Activated CD8-positive, alpha-beta T cell treated with anti-CD3 and anti-CD28 coated beads, Interleukin-2, amount 10 ng/mL, durations not matched to agents 7 days and 5 days (primary cell): ENCODE results near the gene PPIF. TPM values are rescaled to one million over a fixed set of nuclear protein-coding genes. Genes with fewer than 3 reads are reported as not detected.

Experiments
- ATAC-seq: fragments of 150-1000 bp; cut with Tn5 transposase; one replicate; pipeline ENCODE4 v1.10.0; 2021; ENCODE audit warnings: moderate library complexity
- CTCF ChIA-PET: fragments of 350-600 bp; sonication (Branson Sonifier 250); formaldehyde crosslinking; loops from one replicate; lab custom pipeline; 2021; ENCODE audit warnings: antibody characterized with exemption; lab: Charles Lee
- POLR2A ChIA-PET: fragments of 350-600 bp; sonication (Branson Sonifier 250); formaldehyde crosslinking; loops from one replicate; lab custom pipeline; 2021; ENCODE audit warnings: antibody characterized with exemption; lab: Charles Lee
- DNase-seq: peaks from one replicate; pipeline ENCODE4 v3.0.0-alpha.2; 2020
- H3K27ac Mint-ChIP-seq: one replicate; pipeline ENCODE4 v1.8.0; 2021; ENCODE audit warnings: mild to moderate bottlenecking, mixed read lengths
- H3K27me3 Mint-ChIP-seq: one replicate; pipeline ENCODE4 v1.8.0; 2021; ENCODE audit warnings: low read depth, mixed read lengths
- H3K36me3 Mint-ChIP-seq: one replicate; pipeline ENCODE4 v1.8.0; 2021; ENCODE audit warnings: low read depth, mixed read lengths
- H3K4me1 Mint-ChIP-seq: one replicate; pipeline ENCODE4 v1.8.0; 2021; ENCODE audit warnings: low read depth, mixed read lengths
- H3K4me3 Mint-ChIP-seq: one replicate; pipeline ENCODE4 v1.8.0; 2021; ENCODE audit warnings: mild to moderate bottlenecking, mixed read lengths
- H3K9me3 Mint-ChIP-seq: one replicate; pipeline ENCODE4 v1.8.0; 2022; ENCODE audit warnings: mixed read lengths; ENCODE audit not compliant: insufficient read depth
- total RNA-seq, 2 experiments: library from RNA; stranded (reverse); gene quantifications; one replicate each; pipeline ENCODE4 v1.2.3, GENCODE V29; 2021

Gene PPIF
- total RNA-seq, 2 experiments from 2014 or later = 74.7 to 77.7 TPM

GRCh38 chr10:79351332-79351731 is 4.1 kb downstream of the PPIF start:
- peaks cover 81% of the 10 kb centered on the region for H3K4me1 Mint-ChIP-seq
- ATAC-seq (no peak), DNase-seq (no peak)
- ChIA-PET POLR2A (interaction anchor here (1.0 to 13.3 kb wide), 3 partner anchors 14 to 107 kb away, joined by 3 to 162 read pairs (median 3); no protein-coding TSS in a partner anchor), CTCF (no interaction called here)
- no peaks in the 10 kb centered on the region for H3K9me3 Mint-ChIP-seq
- no peak overlapping the region for H3K27ac Mint-ChIP-seq
- no peaks in the 10 kb centered on the region for H3K27me3 Mint-ChIP-seq
- peaks cover 76% of the 10 kb centered on the region for H3K36me3 Mint-ChIP-seq
- H3K4me3 Mint-ChIP-seq = no peak overlapping the region

GRCh38 chr10:79352035-79352877 is 5.0 kb downstream of the PPIF start:
- no peak overlapping the region for H3K4me3 Mint-ChIP-seq
- peaks cover 76% of the 10 kb centered on the region for H3K4me1 Mint-ChIP-seq
- no peak overlapping the region for H3K27ac Mint-ChIP-seq
- ATAC-seq (no peak), DNase-seq (no peak)
- ChIA-PET CTCF (no interaction called here), POLR2A (interaction anchor here (13.3 kb wide), 1 partner anchor 32 kb away, joined by 162 read pairs; no protein-coding TSS in a partner anchor)
- H3K27me3 Mint-ChIP-seq = no peaks in the 10 kb centered on the region
- peaks cover 81% of the 10 kb centered on the region for H3K36me3 Mint-ChIP-seq
- H3K9me3 Mint-ChIP-seq = no peaks in the 10 kb centered on the region

- no peak overlapping the region for H3K27ac Mint-ChIP-seq
- POLR2A ChIA-PET = interaction anchor here (13.3 kb wide), 1 partner anchor 33 kb away, joined by 162 read pairs; no protein-coding TSS in a partner anchor
- H3K9me3 Mint-ChIP-seq = no peaks in the 10 kb centered on the region
- DNase-seq (no peak), ATAC-seq (no peak)
- H3K36me3 Mint-ChIP-seq = peaks cover 86% of the 10 kb centered on the region
- no peaks in the 10 kb centered on the region for H3K27me3 Mint-ChIP-seq
- CTCF ChIA-PET = no interaction called here
- H3K4me1 Mint-ChIP-seq = peaks cover 76% of the 10 kb centered on the region
- H3K4me3 Mint-ChIP-seq = no peak overlapping the region
These were observed 5.7 kb downstream of the PPIF start for GRCh38 chr10:79353000-79353406.

GRCh38 chr10:79353726-79354125 is 6.5 kb downstream of the PPIF start:
- ATAC-seq (no peak), DNase-seq (no peak)
- Mint-ChIP-seq H3K4me1 (peaks cover 73% of the 10 kb centered on the region), H3K4me3 (peak overlapping the region; percentile 1), H3K9me3 (no peaks in the 10 kb centered on the region), H3K36me3 (peaks cover 82% of the 10 kb centered on the region), H3K27ac (peak overlapping the region; percentile 54), H3K27me3 (no peaks in the 10 kb centered on the region)
- CTCF ChIA-PET = interaction anchor here (1.6 kb wide), 1 partner anchor 21 kb away, joined by 12 read pairs; no protein-coding TSS in a partner anchor
- POLR2A ChIA-PET = interaction anchor here (0.6 to 13.3 kb wide), 4 partner anchors 8 to 105 kb away, joined by 3 to 162 read pairs (median 4); no protein-coding TSS in a partner anchor

GRCh38 chr10:79354141-79354540 is 6.9 kb downstream of the PPIF start:
- Mint-ChIP-seq H3K4me3 (peak overlapping the region; percentile 1), H3K9me3 (no peaks in the 10 kb centered on the region), H3K4me1 (peaks cover 68% of the 10 kb centered on the region), H3K36me3 (peaks cover 79% of the 10 kb centered on the region), H3K27ac (peak overlapping the region; percentile 60), H3K27me3 (no peaks in the 10 kb centered on the region)
- peak; percentile 52 for DNase-seq
- ChIA-PET CTCF (interaction anchor here (1.6 kb wide), 1 partner anchor 20 kb away, joined by 12 read pairs; no protein-coding TSS in a partner anchor), POLR2A (interaction anchor here (0.6 to 13.3 kb wide), 5 partner anchors 8 to 106 kb away, joined by 3 to 162 read pairs (median 3); no protein-coding TSS in a partner anchor)
- ATAC-seq = peak; percentile 33

GRCh38 chr10:79354615-79355014 is 7.3 kb downstream of the PPIF start:
- H3K4me1 Mint-ChIP-seq = peaks cover 64% of the 10 kb centered on the region
- peaks cover 74% of the 10 kb centered on the region for H3K36me3 Mint-ChIP-seq
- no peaks in the 10 kb centered on the region for H3K27me3 Mint-ChIP-seq
- H3K9me3 Mint-ChIP-seq = no peaks in the 10 kb centered on the region
- no peak overlapping the region for H3K4me3 Mint-ChIP-seq
- DNase-seq (no peak), ATAC-seq (no peak)
- CTCF ChIA-PET = interaction anchor here (1.5 to 1.6 kb wide), 2 partner anchors 9 to 20 kb away, joined by 3 to 12 read pairs; no protein-coding TSS in a partner anchor
- POLR2A ChIA-PET = interaction anchor here (0.9 to 13.3 kb wide), 5 partner anchors 9 to 110 kb away, joined by 3 to 162 read pairs (median 4); no protein-coding TSS in a partner anchor
- H3K27ac Mint-ChIP-seq = peak overlapping the region; percentile 60

- ATAC-seq = no peak
- H3K36me3 Mint-ChIP-seq = peaks cover 65% of the 10 kb centered on the region
- no peak overlapping the region for H3K4me3 Mint-ChIP-seq
- CTCF ChIA-PET = interaction anchor here (1.5 to 1.6 kb wide), 2 partner anchors 8 to 19 kb away, joined by 3 to 12 read pairs; no protein-coding TSS in a partner anchor
- peaks cover 55% of the 10 kb centered on the region for H3K4me1 Mint-ChIP-seq
- no peak for DNase-seq
- H3K27ac Mint-ChIP-seq = no peak overlapping the region
- H3K27me3 Mint-ChIP-seq = no peaks in the 10 kb centered on the region
- no peaks in the 10 kb centered on the region for H3K9me3 Mint-ChIP-seq
- POLR2A ChIA-PET = interaction anchor here (1.1 to 13.3 kb wide), 2 partner anchors 36 to 111 kb away, joined by 4 to 162 read pairs; no protein-coding TSS in a partner anchor
These were observed 8.2 kb downstream of the PPIF start for GRCh38 chr10:79355420-79356017.

GRCh38 chr10:79356104-79356503 is 8.8 kb downstream of the PPIF start:
- peaks cover 54% of the 10 kb centered on the region for H3K4me1 Mint-ChIP-seq
- DNase-seq (no peak), ATAC-seq (no peak)
- no peak overlapping the region for H3K4me3 Mint-ChIP-seq
- H3K9me3 Mint-ChIP-seq = no peaks in the 10 kb centered on the region
- CTCF ChIA-PET = interaction anchor here (1.5 kb wide), 1 partner anchor 8 kb away, joined by 3 read pairs; no protein-coding TSS in a partner anchor
- H3K27me3 Mint-ChIP-seq = no peaks in the 10 kb centered on the region
- H3K27ac Mint-ChIP-seq = no peak overlapping the region
- peaks cover 60% of the 10 kb centered on the region for H3K36me3 Mint-ChIP-seq
- POLR2A ChIA-PET = no interaction called here

- H3K9me3 Mint-ChIP-seq = no peaks in the 10 kb centered on the region
- no peak overlapping the region for H3K4me3 Mint-ChIP-seq
- CTCF ChIA-PET = interaction anchor here (1.4 kb wide), 1 partner anchor 9 kb away, joined by 6 read pairs; the partner anchor contains the start of gene PPIF
- ATAC-seq (no peak), DNase-seq (no peak)
- POLR2A ChIA-PET = interaction anchor here (2.9 kb wide), 1 partner anchor 8 kb away, joined by 11 read pairs; no protein-coding TSS in a partner anchor
- no peak overlapping the region for H3K27ac Mint-ChIP-seq
- peaks cover 4% of the 10 kb centered on the region for H3K27me3 Mint-ChIP-seq
- H3K36me3 Mint-ChIP-seq = peaks cover 52% of the 10 kb centered on the region
- peaks cover 57% of the 10 kb centered on the region for H3K4me1 Mint-ChIP-seq
These were observed 9.9 kb downstream of the PPIF start for GRCh38 chr10:79357180-79357579.

- POLR2A ChIA-PET = interaction anchor here (0.6 to 2.9 kb wide), 2 partner anchors 10 to 25 kb away, joined by 3 to 11 read pairs; no protein-coding TSS in a partner anchor
- Mint-ChIP-seq H3K27ac (no peak overlapping the region), H3K36me3 (peaks cover 38% of the 10 kb centered on the region), H3K9me3 (no peaks in the 10 kb centered on the region), H3K4me1 (peaks cover 42% of the 10 kb centered on the region), H3K27me3 (peaks cover 10% of the 10 kb centered on the region), H3K4me3 (no peak overlapping the region)
- DNase-seq = no peak
- ATAC-seq = no peak
- CTCF ChIA-PET = interaction anchor here (0.9 to 2.5 kb wide), 4 partner anchors 11 to 15 kb away, joined by 3 to 11 read pairs (median 4); partner anchors contain the start of gene PPIF
These were observed 11.5 kb downstream of the PPIF start for GRCh38 chr10:79358811-79359210.
